HG03280 (cell line): ENCODE results near the gene LMO7.
"Not testable (repeated sequence)": the region's sequence is repeated elsewhere in the genome, so short reads cannot be mapped to it uniquely, and the experiment has no call there.

Source experiments
- ATAC-seq: cut with Tn5 transposase; IDR thresholded peaks from one replicate; pipeline ENCODE4 v1.9.1; 2021; ENCODE audit warnings: mild to moderate bottlenecking, moderate library complexity; ENCODE audit not compliant: unreplicated experiment

LMO7 gene

GRCh38 chr13:75739244-75739868 lies 103.2 kb downstream of the LMO7 start:
- no peak for ATAC-seq

GRCh38 chr13:75740031-75740430 lies 103.9 kb downstream of the LMO7 start:
- ATAC-seq: no peak

- not testable (repeated sequence) for ATAC-seq
Measured at GRCh38 chr13:75743072-75743471, 106.9 kb downstream of the LMO7 start.

GRCh38 chr13:75744127-75744526 lies 108.0 kb downstream of the LMO7 start:
- no peak for ATAC-seq

GRCh38 chr13:75745387-75745786 lies 109.3 kb downstream of the LMO7 start:
- ATAC-seq: no peak

GRCh38 chr13:75748874-75749273 lies 112.7 kb downstream of the LMO7 start:
- ATAC-seq: no peak

- no peak for ATAC-seq
Measured at GRCh38 chr13:75749407-75749806, 113.3 kb downstream of the LMO7 start.

GRCh38 chr13:75751350-75751749 lies 115.2 kb downstream of the LMO7 start:
- no peak for ATAC-seq

- ATAC-seq: no peak
Measured at GRCh38 chr13:75752826-75753225, 116.7 kb downstream of the LMO7 start.

GRCh38 chr13:75754936-75755335 lies 118.8 kb downstream of the LMO7 start:
- ATAC-seq: no peak

- no peak for ATAC-seq
Measured at GRCh38 chr13:75757336-75757735, 121.2 kb downstream of the LMO7 start.

GRCh38 chr13:75759531-75759930 lies 123.4 kb downstream of the LMO7 start:
- ATAC-seq: no peak

- ATAC-seq: no peak
Measured at GRCh38 chr13:75760131-75761021, 124.2 kb downstream of the LMO7 start.

GRCh38 chr13:75761369-75761768 lies 125.2 kb downstream of the LMO7 start:
- ATAC-seq: no peak

- ATAC-seq: peak; percentile 99
Measured at GRCh38 chr13:75762076-75762937, 126.2 kb downstream of the LMO7 start.

- ATAC-seq: peak; percentile 5
Measured at GRCh38 chr13:75762955-75763354, 126.8 kb downstream of the LMO7 start.

- ATAC-seq: no peak
Measured at GRCh38 chr13:75763512-75763911, 127.4 kb downstream of the LMO7 start.

GRCh38 chr13:75764251-75764925 lies 128.3 kb downstream of the LMO7 start:
- no peak for ATAC-seq

GRCh38 chr13:75764926-75765310 lies 128.8 kb downstream of the LMO7 start:
- no peak for ATAC-seq

GRCh38 chr13:75766636-75767035 lies 130.5 kb downstream of the LMO7 start:
- no peak for ATAC-seq
